Measurements from ENCODE around the gene KCNA1.

- no peak for TF ChIP-seq CTCF (conservative IDR thresholded peaks at IDR 0.05; ENCODE audit: low read depth, low read length)
- TF ChIP-seq EZH2phosphoT487 (IDR thresholded peaks at IDR 0.05; ENCODE audit: borderline replicate concordance, low read length), result no peak
- peak; percentile 36 for TF ChIP-seq EZH2 (IDR thresholded peaks at IDR 0.05; ENCODE audit: low read length, unreplicated experiment)
Measured at GRCh38 chr12:4909734-4910501, at the start of gene KCNA1.

Measured in PC-3 (cell line).